Testis (tissue), 3 donors: Measurements from ENCODE around the gene CUBN. TPM values are rescaled to one million over a fixed set of nuclear protein-coding genes. Genes with fewer than 3 reads are reported as not detected.

Experiments
- DNase-seq: peaks from one replicate; pipeline ENCODE4 v3.0.0-alpha.2; 2019
- H3K27ac ChIP-seq, 2 donors: fragments of 200-600 bp; sonication (generic); one replicate each; pipeline ENCODE4 v1.5.1; 2019
- H3K27me3 ChIP-seq: fragments of 200-600 bp; sonication (generic); one replicate; pipeline ENCODE4 v1.5.1; 2019
- H3K36me3 ChIP-seq: fragments of 200-600 bp; sonication (generic); one replicate; pipeline ENCODE4 v1.5.1; 2017; ENCODE audit warnings: low read depth; ENCODE audit errors: missing control alignments
- H3K4me1 ChIP-seq: fragments of 200-600 bp; sonication (generic); one replicate; pipeline ENCODE4 v1.5.1; 2019
- H3K4me3 ChIP-seq, 2 donors: fragments of 200-600 bp; sonication (generic); one replicate each; pipeline ENCODE4 v1.5.1; 2017 to 2019
- H3K9me3 ChIP-seq: fragments of 200-600 bp; sonication (generic); one replicate; pipeline ENCODE4 v1.5.1; 2017
- CTCF ChIP-seq, 3 experiments: fragments of 450-650 bp in 2 of 3; fragments of 200-600 bp in 1 of 3; sonication (generic) in 1 of 3; IDR thresholded peaks; one replicate each; pipeline ENCODE4 v1.5.1; 2016 to 2019; ENCODE audit warnings: antibody characterized with exemption in 3 of 3, mild to moderate bottlenecking in 2 of 3, moderate library complexity in 1 of 3
- POLR2A ChIP-seq: fragments of 450-650 bp; IDR thresholded peaks from one replicate; pipeline ENCODE4 v1.6.1; 2017; ENCODE audit warnings: antibody characterized with exemption, mild to moderate bottlenecking, moderate library complexity
- WGBS, 2 donors: methylation state at CpG; one replicate each; pipeline ENCODE4 v1.1.5; 2018; 5-methylcytosine and 5-hydroxymethylcytosine counted together
- intact Hi-C: fragments of 100-400 bp; cut with DNase I; formaldehyde crosslinking; loops from one replicate; pipeline ENCODE4 v1.15.1; 2023; ENCODE audit warnings: low total_unique reads
- polyA plus RNA-seq: library from polyadenylated mRNA; stranded (reverse); fragments of 350-450 nt; fragmentation: Illumina TruSeq; extraction: RNeasy Lipid Tissue Mini Kit (QIAGEN cat#74804); gene quantifications from one replicate; pipeline ENCODE4 v1.2.3, GENCODE V29; 2014; ENCODE audit warnings: low read depth, low replicate concordance; ENCODE audit not compliant: insufficient read depth
- total RNA-seq, 2 donors: library from RNA; depleted of rRNA; stranded (reverse); fragments of >200 nt; gene quantifications; one replicate each; pipeline ENCODE4 v1.2.3, GENCODE V29; 2016

CUBN gene
- total and polyA plus RNA-seq, 3 donors from 2014 or later: 11.0 to 39.3 (median 19.2) TPM

GRCh38 chr10:17092986-17093803 lies 36.4 kb downstream of the CUBN start:
- 55 to 80% methylated on average over 5 of the region's 5 CpGs for WGBS, 2 donors
- Histone ChIP-seq H3K9me3 (no peaks in the 10 kb centered on the region), H3K27ac (no peak overlapping the region)

GRCh38 chr10:17092216-17092944 lies 37.2 kb downstream of the CUBN start:
- 81 to 92% methylated on average over 4 of the region's 4 CpGs for WGBS, 2 donors
- Histone ChIP-seq H3K36me3 (no peaks in the 10 kb centered on the region), H3K27me3 (no peaks in the 10 kb centered on the region), H3K4me1 (no peaks in the 10 kb centered on the region), H3K4me3 (no peak overlapping the region), H3K27ac (no peak overlapping the region), H3K9me3 (no peaks in the 10 kb centered on the region)
- TF ChIP-seq POLR2A (no peak), CTCF (IDR thresholded peaks at IDR 0.05) (no peak)
- no peak for DNase-seq
- intact Hi-C loops: no loop called here

More at GRCh38 chr10:17092986-17093803, 36.4 kb downstream of the CUBN start:
- Histone ChIP-seq H3K36me3 (no peaks in the 10 kb centered on the region), H3K27me3 (no peaks in the 10 kb centered on the region), H3K4me1 (no peaks in the 10 kb centered on the region), H3K4me3 (no peak overlapping the region)
- intact Hi-C loops: no loop called here
- no peak for DNase-seq
- TF ChIP-seq CTCF (IDR thresholded peaks at IDR 0.05) (no peak), POLR2A (no peak)

- no peak for DNase-seq
- H3K27me3 ChIP-seq: no peaks in the 10 kb centered on the region
- TF ChIP-seq CTCF (IDR thresholded peaks at IDR 0.05) (no peak), POLR2A (no peak)
- WGBS, 2 donors: 79 to 91% methylated on average over 5 of the region's 5 CpGs
- H3K9me3 ChIP-seq: no peaks in the 10 kb centered on the region
- H3K27ac ChIP-seq: no peak overlapping the region
- no peaks in the 10 kb centered on the region for H3K36me3 ChIP-seq
- intact Hi-C loops: no loop called here
- H3K4me1 ChIP-seq: peaks cover 3% of the 10 kb centered on the region
- no peak overlapping the region for H3K4me3 ChIP-seq
These were observed 41.3 kb downstream of the CUBN start for GRCh38 chr10:17088118-17088806.

- intact Hi-C loops: no loop called here
- H3K9me3 ChIP-seq: no peaks in the 10 kb centered on the region
- H3K4me3 ChIP-seq: no peak overlapping the region
- H3K27ac ChIP-seq: no peak overlapping the region
- no peaks in the 10 kb centered on the region for H3K27me3 ChIP-seq
- 87 to 90% methylated on average over 3 of the region's 3 CpGs for WGBS, 2 donors
- H3K4me1 ChIP-seq: peaks cover 3% of the 10 kb centered on the region
- no peaks in the 10 kb centered on the region for H3K36me3 ChIP-seq
- no peak for DNase-seq
- TF ChIP-seq CTCF (IDR thresholded peaks at IDR 0.05): no peak
- TF ChIP-seq POLR2A: no peak
These were observed 42.7 kb downstream of the CUBN start for GRCh38 chr10:17086865-17087367.
